ENCODE measurements around the gene CST7. TPM values are rescaled to one million over a fixed set of nuclear protein-coding genes. Genes with fewer than 3 reads are reported as not detected.

Gene CST7
- polyA plus RNA-seq, 1 donor from 2014 or later, result not detected

DNA sequence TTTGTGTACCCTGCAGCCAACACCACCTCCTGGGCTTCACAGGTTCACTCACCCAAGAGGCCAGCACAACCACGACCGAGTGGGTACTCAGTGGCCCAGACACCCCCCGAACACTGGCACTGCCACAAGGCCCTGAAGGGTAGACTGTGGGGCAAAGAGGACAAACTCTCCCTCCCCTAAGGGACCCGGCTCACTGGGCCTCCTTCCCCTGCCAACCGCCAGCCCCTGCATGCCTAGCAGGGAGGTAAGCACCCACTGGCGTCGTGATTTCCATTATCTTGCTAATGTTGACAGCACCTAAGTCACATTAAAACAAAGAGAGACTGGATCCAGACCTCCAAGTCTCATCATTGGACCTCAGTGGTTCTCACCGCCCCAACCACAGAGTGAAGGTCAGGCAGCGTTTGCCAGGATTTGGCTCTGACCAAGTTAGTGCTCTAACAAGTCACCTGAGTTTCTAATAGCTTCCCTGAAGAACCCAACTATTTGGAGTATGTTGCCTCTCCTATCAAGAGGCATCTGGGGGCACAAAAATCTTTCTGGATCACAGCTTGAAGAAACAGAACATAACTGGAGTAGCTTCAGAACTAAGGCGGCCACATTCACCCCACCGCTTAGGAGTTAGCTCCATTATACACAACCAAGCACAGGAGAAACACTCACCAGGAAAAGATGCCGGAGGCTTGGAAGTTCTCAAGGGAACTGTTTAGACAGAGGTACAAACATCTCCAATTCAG is 57.5 kb downstream of the CST7 start:
- Histone ChIP-seq H3K4me2 (ENCODE audit: low read length) (no peak overlapping the region), H3K36me3 (ENCODE audit: insufficient read depth, low read length) (no peaks in the 10 kb centered on the region), H3K4me3 (ENCODE audit: low read length) (no peak overlapping the region), H2AFZ (ENCODE audit: low read depth, low read length) (no peak overlapping the region), H3K27me3 (ENCODE audit: insufficient read depth, low read depth, low read length) (no peaks in the 10 kb centered on the region), H3K9ac (ENCODE audit: low read length) (no peak overlapping the region), H4K20me1 (ENCODE audit: insufficient read depth) (no peaks in the 10 kb centered on the region), H3K27ac (ENCODE audit: low read length) (no peak overlapping the region), H3K9me3 (ENCODE audit: low read length) (no peaks in the 10 kb centered on the region), H3F3A (ENCODE audit: insufficient read depth, low read length, poor library complexity, severe bottlenecking) (no peaks in the 10 kb centered on the region), H3K79me2 (replicated peaks; ENCODE audit: insufficient read depth, low read length) (no peaks in the 10 kb centered on the region), H3K9me2 (ENCODE audit: insufficient read depth, low read length) (no peaks in the 10 kb centered on the region)
- no peak for TF ChIP-seq EP300 (conservative IDR thresholded peaks at IDR 0.05; ENCODE audit: poor library complexity, severe bottlenecking)
- TF ChIP-seq POLR2AphosphoS5 (IDR thresholded peaks at IDR 0.05), result no peak
- TF ChIP-seq TAF1 (IDR thresholded peaks at IDR 0.05; ENCODE audit: low read depth), result no peak
- TF ChIP-seq RAD21 (conservative IDR thresholded peaks at IDR 0.05), result no peak
- no peak for TF ChIP-seq EZH2 (IDR thresholded peaks at IDR 0.05; ENCODE audit: borderline replicate concordance, insufficient read depth, low read length, poor library complexity, severe bottlenecking)
- TF ChIP-seq, protein P1, sequence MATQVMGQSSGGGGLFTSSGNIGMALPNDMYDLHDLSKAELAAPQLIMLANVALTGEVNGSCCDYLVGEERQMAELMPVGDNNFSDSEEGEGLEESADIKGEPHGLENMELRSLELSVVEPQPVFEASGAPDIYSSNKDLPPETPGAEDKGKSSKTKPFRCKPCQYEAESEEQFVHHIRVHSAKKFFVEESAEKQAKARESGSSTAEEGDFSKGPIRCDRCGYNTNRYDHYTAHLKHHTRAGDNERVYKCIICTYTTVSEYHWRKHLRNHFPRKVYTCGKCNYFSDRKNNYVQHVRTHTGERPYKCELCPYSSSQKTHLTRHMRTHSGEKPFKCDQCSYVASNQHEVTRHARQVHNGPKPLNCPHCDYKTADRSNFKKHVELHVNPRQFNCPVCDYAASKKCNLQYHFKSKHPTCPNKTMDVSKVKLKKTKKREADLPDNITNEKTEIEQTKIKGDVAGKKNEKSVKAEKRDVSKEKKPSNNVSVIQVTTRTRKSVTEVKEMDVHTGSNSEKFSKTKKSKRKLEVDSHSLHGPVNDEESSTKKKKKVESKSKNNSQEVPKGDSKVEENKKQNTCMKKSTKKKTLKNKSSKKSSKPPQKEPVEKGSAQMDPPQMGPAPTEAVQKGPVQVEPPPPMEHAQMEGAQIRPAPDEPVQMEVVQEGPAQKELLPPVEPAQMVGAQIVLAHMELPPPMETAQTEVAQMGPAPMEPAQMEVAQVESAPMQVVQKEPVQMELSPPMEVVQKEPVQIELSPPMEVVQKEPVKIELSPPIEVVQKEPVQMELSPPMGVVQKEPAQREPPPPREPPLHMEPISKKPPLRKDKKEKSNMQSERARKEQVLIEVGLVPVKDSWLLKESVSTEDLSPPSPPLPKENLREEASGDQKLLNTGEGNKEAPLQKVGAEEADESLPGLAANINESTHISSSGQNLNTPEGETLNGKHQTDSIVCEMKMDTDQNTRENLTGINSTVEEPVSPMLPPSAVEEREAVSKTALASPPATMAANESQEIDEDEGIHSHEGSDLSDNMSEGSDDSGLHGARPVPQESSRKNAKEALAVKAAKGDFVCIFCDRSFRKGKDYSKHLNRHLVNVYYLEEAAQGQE (IDR thresholded peaks at IDR 0.05; ENCODE audit: borderline replicate concordance), result no peak
- TF ChIP-seq MXI1 (conservative IDR thresholded peaks at IDR 0.05; ENCODE audit: poor library complexity, severe bottlenecking), result no peak
- TF ChIP-seq, protein P2, sequence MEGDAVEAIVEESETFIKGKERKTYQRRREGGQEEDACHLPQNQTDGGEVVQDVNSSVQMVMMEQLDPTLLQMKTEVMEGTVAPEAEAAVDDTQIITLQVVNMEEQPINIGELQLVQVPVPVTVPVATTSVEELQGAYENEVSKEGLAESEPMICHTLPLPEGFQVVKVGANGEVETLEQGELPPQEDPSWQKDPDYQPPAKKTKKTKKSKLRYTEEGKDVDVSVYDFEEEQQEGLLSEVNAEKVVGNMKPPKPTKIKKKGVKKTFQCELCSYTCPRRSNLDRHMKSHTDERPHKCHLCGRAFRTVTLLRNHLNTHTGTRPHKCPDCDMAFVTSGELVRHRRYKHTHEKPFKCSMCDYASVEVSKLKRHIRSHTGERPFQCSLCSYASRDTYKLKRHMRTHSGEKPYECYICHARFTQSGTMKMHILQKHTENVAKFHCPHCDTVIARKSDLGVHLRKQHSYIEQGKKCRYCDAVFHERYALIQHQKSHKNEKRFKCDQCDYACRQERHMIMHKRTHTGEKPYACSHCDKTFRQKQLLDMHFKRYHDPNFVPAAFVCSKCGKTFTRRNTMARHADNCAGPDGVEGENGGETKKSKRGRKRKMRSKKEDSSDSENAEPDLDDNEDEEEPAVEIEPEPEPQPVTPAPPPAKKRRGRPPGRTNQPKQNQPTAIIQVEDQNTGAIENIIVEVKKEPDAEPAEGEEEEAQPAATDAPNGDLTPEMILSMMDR (IDR thresholded peaks at IDR 0.05; ENCODE audit: poor library complexity, severe bottlenecking), result no peak
- no peak for TF ChIP-seq SMC3 (conservative IDR thresholded peaks at IDR 0.05; ENCODE audit: poor library complexity)

DNA sequence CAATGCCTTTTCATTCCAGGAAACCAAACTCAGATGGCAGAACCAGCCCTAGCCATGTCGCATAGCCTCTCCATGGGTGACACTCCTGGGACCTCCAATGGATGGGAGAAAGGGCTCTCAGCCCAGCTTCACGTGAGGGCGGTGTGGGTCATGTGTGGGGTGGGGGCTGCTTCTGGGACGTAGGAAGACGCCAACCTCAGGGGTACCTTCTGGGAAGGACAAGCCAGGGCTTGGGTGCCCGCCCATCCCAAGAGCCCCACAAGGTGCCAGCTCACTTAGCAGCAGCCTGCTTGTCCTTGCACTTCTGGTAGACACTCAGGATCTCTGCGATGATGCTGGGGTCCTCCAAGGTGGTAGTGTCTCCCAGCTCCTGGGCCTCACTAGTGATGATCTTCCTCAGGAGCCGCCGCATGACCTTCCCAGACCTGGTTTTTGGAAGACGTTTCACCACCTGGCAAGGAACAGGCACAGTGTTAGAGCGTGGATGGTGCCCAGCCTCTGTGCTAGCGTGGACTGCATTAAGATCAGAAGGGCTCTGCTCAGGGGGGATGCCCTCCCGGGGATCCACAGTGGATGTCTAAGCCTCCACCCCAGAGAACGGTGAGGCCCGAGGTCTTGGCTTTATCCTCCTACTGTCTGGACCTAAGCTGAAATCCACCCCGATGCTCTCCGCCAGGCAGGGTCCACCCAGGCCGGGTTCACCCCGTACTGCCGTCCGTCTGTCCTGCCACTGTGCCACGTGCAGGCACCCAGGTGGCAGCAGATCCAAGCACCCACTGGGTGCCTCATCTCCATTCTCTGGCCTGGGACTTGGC is 58.6 kb downstream of the CST7 start:
- TF ChIP-seq TAF1 (IDR thresholded peaks at IDR 0.05; ENCODE audit: low read depth) (no peak), EP300 (conservative IDR thresholded peaks at IDR 0.05; ENCODE audit: poor library complexity, severe bottlenecking) (no peak), EZH2 (IDR thresholded peaks at IDR 0.05; ENCODE audit: borderline replicate concordance, insufficient read depth, low read length, poor library complexity, severe bottlenecking) (no peak), SMC3 (conservative IDR thresholded peaks at IDR 0.05; ENCODE audit: poor library complexity) (no peak), POLR2AphosphoS5 (IDR thresholded peaks at IDR 0.05) (no peak), RAD21 (conservative IDR thresholded peaks at IDR 0.05) (no peak), MXI1 (conservative IDR thresholded peaks at IDR 0.05; ENCODE audit: poor library complexity, severe bottlenecking) (no peak)
- TF ChIP-seq, protein P2 (IDR thresholded peaks at IDR 0.05; ENCODE audit: poor library complexity, severe bottlenecking), result no peak
- TF ChIP-seq, protein P1 (IDR thresholded peaks at IDR 0.05; ENCODE audit: borderline replicate concordance), result no peak
- H3K4me3 ChIP-seq (ENCODE audit: low read length), result no peak overlapping the region
- no peaks in the 10 kb centered on the region for H3K36me3 ChIP-seq (ENCODE audit: insufficient read depth, low read length)
- H2AFZ ChIP-seq (ENCODE audit: low read depth, low read length), result no peak overlapping the region
- H3K27me3 ChIP-seq (ENCODE audit: insufficient read depth, low read depth, low read length), result no peaks in the 10 kb centered on the region
- no peaks in the 10 kb centered on the region for H3K79me2 ChIP-seq (replicated peaks; ENCODE audit: insufficient read depth, low read length)
- H3K9ac ChIP-seq (ENCODE audit: low read length), result no peak overlapping the region
- H3F3A ChIP-seq (ENCODE audit: insufficient read depth, low read length, poor library complexity, severe bottlenecking), result no peaks in the 10 kb centered on the region
- no peak overlapping the region for H3K27ac ChIP-seq (ENCODE audit: low read length)
- no peaks in the 10 kb centered on the region for H4K20me1 ChIP-seq (ENCODE audit: insufficient read depth)
- no peaks in the 10 kb centered on the region for H3K9me3 ChIP-seq (ENCODE audit: low read length)
- H3K9me2 ChIP-seq (ENCODE audit: insufficient read depth, low read length), result no peaks in the 10 kb centered on the region
- H3K4me2 ChIP-seq (ENCODE audit: low read length), result no peak overlapping the region
